GM18505 (cell line): ENCODE measurements around the gene RBM10.
A peak's percentile ranks its signal among the peaks of the same experiment; 100 is the strongest.

Experiments used
- ATAC-seq: cut with Tn5 transposase; IDR thresholded peaks from one replicate; pipeline ENCODE4 v1.9.1; 2021; ENCODE audit not compliant: unreplicated experiment
- POLR2A ChIP-seq: IDR thresholded peaks from 4 replicates; pipeline ENCODE4 v1.6.1; 2011; ENCODE audit warnings: borderline replicate concordance; ENCODE audit not compliant: insufficient read depth, insufficient read length; ENCODE audit errors: extremely low read depth

RBM10 gene

DNA sequence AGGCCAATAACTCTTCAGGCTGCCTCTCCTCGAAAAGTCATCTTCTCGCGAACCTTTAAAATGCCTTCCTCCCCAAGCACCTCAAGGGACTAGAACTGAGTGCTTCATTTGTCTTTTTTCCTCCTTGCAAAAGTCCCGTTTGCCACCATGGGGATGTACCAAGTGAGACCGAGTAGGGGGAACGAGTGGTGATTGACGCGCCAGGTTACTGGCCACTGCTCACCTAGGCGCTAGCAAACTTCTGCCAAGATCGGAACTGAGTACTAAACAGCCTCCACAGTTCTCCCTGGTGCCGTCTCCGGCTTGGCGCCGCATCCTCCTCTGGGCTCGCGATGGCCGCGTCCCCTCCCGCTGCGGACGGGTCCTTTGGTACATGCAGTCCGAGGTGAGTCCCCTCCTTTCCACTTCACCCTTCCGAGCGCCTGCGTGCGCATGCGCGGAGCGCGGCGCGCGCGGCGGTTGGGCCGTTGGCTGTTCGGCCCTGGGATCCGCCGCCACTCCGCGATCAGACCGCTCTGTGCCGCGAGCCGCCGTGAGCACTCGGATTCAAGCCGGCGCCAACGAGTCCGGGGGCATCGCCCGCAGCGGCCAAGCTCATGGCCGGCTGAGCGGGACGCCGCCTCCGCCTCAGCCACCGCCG lies 73.4 kb downstream of the RBM10 start, which contains the start of gene CDK16:
TSS of gene CDK16 (plus strand) at position 402 of the 640 bp plus-strand sequence. CDS start 4,877 bp downstream, outside the sequence.
- peak; percentile 51 for ATAC-seq
- peak; percentile 87 for TF ChIP-seq POLR2A

DNA sequence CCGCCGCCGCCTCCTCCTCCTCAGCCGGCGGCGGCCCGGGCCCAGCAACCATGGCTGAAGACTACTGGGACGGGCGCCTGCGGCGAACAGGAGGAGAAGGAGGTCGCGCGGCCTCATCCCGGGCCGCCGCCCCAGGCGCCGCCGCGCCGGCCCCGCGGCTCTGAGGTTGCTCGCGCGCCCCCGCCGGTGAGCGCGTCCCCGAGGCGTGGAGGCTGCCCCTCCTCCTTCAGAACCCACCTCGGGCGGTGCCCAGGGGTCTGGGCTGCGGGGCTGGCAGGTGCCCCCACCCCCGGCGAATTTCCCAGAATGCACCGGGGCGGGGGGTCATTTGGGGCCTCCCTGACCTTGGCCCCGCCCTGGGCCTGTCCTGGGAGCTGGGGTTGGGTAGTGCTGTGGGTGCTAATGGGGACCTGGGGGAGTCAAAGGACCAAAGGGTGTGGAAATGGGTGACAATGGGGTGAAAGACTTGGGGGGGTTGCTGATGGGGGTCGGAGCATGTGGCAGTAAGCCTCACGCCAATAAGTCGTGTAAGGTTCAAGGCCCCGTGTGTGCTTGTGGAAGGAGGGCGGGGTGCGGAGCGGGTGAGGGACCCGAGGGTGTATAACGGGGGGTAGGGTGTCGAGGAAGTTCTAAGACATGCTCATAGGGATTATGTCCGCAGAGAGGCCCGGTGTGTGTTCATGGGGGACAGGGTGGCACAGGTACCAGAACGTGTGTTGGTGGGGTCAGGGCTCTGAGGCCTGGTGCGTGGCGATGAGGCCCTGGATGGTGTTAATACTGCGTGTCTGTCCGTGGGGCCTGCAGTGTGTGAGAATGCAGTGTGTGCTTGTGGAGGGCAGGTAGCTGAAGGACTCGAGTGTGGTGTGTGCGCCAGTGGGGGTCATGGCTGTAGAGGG lies 74.1 kb downstream of the RBM10 start:
- no peak for TF ChIP-seq POLR2A
- ATAC-seq: peak; percentile 2

DNA sequence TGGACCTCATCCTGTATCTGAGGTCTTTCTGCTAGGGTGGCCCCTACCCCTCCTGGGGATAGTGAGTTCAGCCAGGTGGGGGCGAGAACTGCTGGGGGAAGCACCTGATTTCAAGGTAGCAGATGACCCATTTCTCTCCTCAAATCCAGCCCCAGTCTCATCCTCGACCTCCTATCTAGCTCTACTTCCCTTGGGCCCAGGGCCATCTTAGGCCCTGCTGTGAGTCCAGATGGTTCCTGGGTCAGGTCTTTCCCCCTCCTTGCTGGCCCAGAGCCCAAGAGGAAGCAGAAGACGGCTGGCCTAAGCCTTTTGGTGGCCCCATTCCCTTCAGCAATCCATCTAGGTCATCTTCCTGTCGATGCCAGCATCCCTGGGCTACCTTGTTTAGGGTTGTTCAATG lies 76.7 kb downstream of the RBM10 start:
- TF ChIP-seq POLR2A: no peak
- ATAC-seq: no peak

DNA sequence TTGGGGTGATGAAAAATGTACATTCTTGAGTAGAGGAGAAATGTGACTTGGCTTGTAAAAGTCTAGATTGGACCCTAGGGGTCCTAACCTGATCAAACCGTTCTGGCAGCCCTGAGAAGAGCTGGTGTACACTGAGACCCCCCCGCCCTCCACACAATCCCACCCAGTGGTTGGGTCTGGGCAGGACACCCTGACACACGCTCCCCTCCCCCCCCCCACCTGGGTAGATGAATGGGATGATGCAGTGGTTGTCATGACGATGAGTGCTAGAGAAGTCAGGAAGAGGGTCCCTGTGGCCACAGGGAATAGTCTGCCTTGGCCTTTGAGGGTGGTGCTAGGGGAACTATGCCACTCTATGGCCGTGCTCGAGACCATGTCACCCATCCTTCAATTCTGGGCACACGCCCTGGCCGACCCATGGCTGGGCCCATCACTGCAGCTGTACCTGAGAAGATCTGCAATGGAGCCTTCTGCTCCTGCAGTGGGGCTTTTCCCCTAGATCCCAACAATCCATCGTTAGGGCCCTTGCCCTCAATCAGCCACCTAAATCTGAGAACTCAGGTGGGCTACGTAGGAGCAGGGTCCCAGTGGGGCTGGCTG lies 77.8 kb downstream of the RBM10 start:
- no peak for TF ChIP-seq POLR2A
- ATAC-seq: no peak

DNA sequence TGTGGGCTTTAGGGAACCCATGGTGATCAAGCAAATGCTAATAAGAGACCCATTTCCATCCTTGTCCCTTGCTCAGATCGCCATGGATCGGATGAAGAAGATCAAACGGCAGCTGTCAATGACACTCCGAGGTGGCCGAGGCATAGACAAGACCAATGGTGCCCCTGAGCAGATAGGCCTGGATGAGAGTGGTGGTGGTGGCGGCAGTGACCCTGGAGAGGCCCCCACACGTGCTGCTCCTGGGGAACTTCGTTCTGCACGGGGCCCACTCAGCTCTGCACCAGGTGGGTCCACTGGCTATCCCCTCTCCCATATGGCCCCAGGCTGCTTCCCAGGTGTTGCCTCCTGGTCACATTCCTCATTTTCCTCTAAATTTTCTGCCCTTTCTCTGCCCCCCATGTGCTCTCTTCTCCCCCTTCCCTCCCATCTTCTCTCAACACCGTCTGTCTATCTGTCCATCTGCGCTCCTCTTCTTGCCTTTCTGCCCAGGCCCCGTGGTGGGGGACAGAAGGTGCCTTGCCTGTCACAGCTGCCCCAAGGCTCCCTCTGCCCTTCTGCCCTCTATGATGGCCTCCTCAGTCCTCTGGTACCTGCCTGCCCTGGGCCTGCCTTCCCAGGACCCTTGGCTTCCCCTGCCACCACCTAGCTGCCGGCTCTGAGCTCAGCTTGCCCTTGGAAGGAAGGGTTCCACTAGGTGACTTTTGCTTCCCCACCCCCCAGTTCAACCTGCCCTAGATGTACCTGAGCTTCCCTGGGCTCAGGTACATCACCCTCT lies 78.6 kb downstream of the RBM10 start:
- no peak for ATAC-seq
- TF ChIP-seq POLR2A: no peak

DNA sequence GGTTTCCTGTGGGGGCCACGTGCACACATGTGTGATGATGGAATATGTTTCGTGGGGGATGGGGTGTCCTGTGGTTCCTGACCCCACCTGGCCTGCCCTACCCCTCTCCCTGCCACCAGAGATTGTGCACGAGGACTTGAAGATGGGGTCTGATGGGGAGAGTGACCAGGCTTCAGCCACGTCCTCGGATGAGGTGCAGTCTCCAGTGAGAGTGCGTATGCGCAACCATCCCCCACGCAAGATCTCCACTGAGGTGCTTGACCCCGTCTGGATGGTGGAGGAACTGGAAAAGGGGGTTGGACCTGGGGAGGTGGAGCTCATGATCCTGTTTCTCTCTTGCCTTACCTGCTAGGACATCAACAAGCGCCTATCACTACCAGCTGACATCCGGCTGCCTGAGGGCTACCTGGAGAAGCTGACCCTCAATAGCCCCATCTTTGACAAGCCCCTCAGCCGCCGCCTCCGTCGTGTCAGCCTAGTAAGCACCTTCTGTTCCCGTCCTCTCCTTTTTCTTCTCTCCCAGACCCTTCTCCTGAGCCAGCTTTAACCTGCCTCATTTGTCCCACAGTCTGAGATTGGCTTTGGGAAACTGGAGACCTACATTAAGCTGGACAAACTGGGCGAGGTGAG lies 79.4 kb downstream of the RBM10 start:
- no peak for ATAC-seq
- TF ChIP-seq POLR2A: no peak

DNA sequence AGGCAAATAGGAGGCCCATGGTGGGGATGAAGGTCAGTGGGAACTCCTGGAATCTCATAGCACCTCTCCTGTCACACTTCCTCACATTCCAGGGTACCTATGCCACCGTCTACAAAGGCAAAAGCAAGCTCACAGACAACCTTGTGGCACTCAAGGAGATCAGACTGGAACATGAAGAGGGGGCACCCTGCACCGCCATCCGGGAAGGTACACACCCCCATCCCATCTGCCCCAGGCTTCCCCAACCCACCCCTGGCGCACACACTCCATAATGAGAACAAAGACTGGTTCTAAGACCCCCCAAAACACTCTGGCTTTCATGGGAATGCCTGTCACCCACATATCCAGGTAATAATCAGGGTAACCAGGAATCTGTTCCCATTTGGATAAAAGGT lies 79.9 kb downstream of the RBM10 start:
- no peak for TF ChIP-seq POLR2A
- no peak for ATAC-seq

DNA sequence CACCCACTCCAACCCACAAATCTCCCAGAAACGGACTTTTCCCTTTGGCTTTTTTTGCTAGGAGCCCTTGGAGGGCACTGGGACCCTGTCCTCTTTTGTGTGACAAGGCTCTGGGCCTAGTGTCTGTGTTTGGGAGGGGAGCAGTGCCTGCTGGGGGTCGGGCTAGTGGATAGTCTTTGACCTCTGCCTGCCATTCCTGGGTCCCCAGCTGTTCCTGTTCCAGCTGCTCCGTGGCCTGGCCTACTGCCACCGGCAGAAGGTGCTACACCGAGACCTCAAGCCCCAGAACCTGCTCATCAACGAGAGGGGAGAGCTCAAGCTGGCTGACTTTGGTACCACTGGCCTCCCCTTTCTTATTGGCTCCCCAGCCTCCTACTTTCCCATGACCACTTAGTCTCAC lies 81.0 kb downstream of the RBM10 start:
- no peak for ATAC-seq
- TF ChIP-seq POLR2A: no peak

DNA sequence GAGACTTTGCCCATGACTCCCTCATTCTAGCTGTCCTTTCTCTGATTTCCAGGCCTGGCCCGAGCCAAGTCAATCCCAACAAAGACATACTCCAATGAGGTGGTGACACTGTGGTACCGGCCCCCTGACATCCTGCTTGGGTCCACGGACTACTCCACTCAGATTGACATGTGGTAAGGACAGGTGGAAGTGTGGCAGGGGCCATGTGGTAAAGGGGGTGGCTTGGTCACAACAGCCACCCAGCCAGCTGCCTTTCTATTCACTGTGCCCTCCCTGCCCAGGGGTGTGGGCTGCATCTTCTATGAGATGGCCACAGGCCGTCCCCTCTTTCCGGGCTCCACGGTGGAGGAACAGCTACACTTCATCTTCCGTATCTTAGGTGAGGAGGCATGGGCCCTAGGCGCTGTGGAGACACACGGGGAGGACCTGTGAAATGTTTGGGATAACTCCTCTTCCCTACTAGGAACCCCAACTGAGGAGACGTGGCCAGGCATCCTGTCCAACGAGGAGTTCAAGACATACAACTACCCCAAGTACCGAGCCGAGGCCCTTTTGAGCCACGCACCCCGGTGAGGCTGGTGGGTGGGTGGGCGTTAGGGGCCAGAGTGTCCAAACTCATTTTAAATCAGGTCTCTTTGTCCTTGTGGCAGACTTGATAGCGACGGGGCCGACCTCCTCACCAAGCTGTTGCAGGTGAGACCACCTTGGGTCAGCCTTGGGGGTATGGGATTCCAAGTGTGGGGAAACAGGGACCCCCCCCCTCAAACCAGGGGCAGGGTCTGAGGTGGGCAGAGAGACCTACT lies 81.7 kb downstream of the RBM10 start:
- TF ChIP-seq POLR2A: no peak
- no peak for ATAC-seq

DNA sequence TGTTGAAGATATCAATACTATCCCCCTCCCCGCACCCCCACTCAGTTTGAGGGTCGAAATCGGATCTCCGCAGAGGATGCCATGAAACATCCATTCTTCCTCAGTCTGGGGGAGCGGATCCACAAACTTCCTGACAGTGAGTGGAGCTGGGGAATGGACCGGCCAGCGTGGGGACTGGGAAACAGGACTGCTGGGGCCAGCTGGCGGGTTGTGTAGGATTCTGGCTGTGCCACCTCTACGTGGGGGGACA lies 82.2 kb downstream of the RBM10 start:
- no peak for ATAC-seq
- TF ChIP-seq POLR2A: no peak

DNA sequence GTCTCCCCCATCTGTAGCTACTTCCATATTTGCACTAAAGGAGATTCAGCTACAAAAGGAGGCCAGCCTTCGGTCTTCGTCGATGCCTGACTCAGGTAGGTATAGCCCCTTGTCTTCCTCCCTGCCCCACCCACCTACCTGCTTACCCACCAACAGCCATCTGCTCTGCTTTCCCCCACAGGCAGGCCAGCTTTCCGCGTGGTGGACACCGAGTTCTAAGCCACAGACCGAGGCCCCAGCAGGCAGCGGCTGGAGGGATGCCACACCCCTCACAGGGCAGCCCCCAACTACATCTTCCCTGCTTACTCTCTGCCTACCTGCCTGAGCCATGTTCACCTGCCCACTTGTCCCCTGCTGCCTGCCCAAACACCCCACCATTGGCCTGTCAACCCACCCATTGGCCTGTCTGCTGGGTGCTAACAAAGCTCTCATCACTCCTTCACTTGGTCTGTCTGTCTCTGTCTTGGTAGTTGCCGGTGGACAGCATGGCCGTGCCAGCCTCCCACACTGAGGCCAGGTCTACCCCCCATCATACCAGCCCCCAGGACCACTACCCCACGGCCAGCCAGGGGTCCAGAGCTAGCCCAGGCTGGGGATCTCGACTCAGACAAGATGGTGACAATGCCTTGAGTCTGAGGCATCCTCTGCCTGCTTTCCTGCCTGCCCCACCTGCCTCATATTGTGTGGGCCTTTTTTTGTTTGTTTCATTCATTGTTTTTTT lies 83.7 kb downstream of the RBM10 start:
- no peak for TF ChIP-seq POLR2A
- ATAC-seq: no peak

DNA sequence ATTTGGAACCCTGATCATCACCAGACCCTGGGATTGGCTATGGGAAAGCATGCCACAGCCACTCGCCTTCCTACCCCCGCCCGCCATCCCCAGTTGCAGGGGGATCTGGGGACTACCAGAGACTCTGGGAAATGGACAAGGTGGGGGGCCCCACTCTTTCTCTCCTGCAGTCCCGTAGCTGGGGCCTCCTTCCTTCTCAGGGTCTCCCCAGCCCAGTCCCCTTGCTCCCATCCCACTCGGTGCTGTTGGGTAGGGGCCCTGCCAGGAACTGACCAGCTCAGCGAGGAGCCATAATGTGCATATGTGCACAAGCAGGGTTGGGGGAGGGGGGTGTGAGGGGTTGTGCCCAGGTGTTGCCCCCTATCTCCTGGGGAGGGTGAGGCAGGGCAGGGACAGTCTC lies 84.4 kb downstream of the RBM10 start:
- ATAC-seq: no peak
- TF ChIP-seq POLR2A: no peak

DNA sequence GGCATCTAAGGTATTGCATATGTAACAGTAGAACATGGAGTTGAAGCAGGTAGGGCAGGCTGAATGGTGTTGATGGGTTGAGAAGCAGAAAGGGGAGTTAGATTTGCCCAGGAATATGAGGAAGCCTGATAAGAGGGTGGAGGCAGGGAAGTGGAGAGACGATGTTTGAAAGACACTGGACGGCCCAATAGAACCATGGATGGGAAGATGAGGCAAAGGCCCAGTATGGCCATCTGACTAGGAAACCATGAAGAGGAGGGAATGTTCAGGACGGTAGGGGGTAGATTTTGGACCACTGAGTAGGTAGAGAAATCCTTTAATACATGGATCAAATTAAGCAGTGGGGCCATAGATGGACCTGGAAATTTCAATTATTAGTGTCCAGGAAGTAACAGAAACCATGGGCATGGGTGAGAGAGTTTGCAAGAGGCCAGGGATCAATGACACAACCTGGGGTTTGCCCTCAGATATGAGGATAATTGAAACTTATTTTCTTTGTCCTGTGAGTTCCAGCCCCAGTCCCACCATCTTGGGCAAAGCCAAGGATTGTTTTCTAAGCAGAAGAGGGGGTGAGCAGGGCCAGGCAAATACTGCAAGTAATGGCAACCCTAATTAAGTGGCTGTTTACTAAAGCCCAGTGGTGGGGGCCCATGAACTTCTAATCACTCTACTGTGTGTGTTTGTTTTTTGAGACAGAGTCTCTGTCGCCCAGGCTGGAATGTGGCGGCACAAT lies 85.3 kb downstream of the RBM10 start:
- no peak for TF ChIP-seq POLR2A
- ATAC-seq: no peak
